ENCODE measurements around the gene CDX2.

DNA sequence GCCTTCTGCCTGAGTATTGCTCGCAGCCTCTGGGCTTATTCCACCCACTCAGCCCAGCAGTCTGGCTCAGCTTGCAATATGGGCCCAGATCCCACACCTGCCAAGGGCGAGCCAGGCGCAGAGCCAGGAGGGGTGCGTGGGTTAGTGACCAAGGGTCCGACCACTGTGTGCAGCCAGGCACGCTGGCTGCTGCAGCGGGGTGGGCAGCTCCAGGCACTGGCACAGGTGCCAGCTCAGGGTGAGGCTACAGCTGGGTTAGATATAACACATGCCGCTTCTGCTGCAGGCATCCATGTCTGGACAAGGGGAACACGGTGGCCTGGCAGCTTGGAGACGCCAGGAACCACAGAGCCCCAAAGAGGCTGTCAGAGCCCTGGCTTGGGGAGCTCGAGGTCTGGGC, 31.9 kb upstream of the CDX2 start:
- TF ChIP-seq, protein P1, sequence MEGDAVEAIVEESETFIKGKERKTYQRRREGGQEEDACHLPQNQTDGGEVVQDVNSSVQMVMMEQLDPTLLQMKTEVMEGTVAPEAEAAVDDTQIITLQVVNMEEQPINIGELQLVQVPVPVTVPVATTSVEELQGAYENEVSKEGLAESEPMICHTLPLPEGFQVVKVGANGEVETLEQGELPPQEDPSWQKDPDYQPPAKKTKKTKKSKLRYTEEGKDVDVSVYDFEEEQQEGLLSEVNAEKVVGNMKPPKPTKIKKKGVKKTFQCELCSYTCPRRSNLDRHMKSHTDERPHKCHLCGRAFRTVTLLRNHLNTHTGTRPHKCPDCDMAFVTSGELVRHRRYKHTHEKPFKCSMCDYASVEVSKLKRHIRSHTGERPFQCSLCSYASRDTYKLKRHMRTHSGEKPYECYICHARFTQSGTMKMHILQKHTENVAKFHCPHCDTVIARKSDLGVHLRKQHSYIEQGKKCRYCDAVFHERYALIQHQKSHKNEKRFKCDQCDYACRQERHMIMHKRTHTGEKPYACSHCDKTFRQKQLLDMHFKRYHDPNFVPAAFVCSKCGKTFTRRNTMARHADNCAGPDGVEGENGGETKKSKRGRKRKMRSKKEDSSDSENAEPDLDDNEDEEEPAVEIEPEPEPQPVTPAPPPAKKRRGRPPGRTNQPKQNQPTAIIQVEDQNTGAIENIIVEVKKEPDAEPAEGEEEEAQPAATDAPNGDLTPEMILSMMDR (conservative IDR thresholded peaks at IDR 0.05) = no peak
- TF ChIP-seq ZFX (IDR thresholded peaks at IDR 0.05) = no peak
